Rectal smooth muscle tissue (tissue), 1 donor: Measurements from ENCODE around the gene CDKAL1.
"Not testable (repeated sequence)": the region's sequence is repeated elsewhere in the genome, so short reads cannot be mapped to it uniquely, and the experiment has no call there.

ENCODE experiments used
- H3K27ac ChIP-seq: one replicate; pipeline ENCODE4 v1.7.0; 2013; ENCODE audit warnings: low read depth, low read length, inconsistent platforms
- H3K27me3 ChIP-seq: one replicate; pipeline ENCODE4 v1.7.0; 2013; ENCODE audit warnings: low read length; ENCODE audit not compliant: control insufficient read depth, insufficient read depth
- H3K36me3 ChIP-seq: one replicate; pipeline ENCODE4 v1.7.0; 2013; ENCODE audit warnings: low read length; ENCODE audit not compliant: control insufficient read depth, insufficient read depth
- H3K4me1 ChIP-seq: one replicate; pipeline ENCODE4 v1.7.0; 2013; ENCODE audit warnings: low read length; ENCODE audit not compliant: control insufficient read depth, insufficient read depth
- H3K4me3 ChIP-seq: one replicate; pipeline ENCODE4 v1.7.0; 2013; ENCODE audit warnings: low read length
- H3K9ac ChIP-seq: one replicate; pipeline ENCODE4 v1.7.0; 2013; ENCODE audit warnings: low read length

CDKAL1 gene

DNA sequence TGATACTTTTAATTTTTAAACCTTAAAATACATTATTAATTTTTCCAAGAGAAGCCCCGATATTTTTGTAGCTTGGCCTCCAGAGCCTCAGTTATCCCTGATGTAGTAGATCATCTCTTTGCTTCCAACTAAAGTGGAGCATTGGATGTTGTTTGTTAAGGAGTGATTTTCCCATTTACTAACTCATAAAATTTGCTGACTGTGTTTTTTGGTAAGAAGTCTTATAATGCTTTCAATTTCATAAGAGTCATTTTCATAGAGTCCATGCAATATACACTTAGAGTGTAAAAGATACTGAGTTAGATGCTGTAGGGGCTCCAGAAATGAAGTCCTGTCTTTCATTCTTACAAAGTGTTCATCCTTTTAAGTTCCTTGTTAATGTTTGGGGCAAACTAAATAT, 46.8 kb downstream of the CDKAL1 start:
- no peak overlapping the region for H3K9ac ChIP-seq
- peaks cover 3% of the 10 kb centered on the region for H3K36me3 ChIP-seq
- no peak overlapping the region for H3K27ac ChIP-seq
- H3K4me1 ChIP-seq, result no peaks in the 10 kb centered on the region
- H3K4me3 ChIP-seq, result no peak overlapping the region
- no peaks in the 10 kb centered on the region for H3K27me3 ChIP-seq

DNA sequence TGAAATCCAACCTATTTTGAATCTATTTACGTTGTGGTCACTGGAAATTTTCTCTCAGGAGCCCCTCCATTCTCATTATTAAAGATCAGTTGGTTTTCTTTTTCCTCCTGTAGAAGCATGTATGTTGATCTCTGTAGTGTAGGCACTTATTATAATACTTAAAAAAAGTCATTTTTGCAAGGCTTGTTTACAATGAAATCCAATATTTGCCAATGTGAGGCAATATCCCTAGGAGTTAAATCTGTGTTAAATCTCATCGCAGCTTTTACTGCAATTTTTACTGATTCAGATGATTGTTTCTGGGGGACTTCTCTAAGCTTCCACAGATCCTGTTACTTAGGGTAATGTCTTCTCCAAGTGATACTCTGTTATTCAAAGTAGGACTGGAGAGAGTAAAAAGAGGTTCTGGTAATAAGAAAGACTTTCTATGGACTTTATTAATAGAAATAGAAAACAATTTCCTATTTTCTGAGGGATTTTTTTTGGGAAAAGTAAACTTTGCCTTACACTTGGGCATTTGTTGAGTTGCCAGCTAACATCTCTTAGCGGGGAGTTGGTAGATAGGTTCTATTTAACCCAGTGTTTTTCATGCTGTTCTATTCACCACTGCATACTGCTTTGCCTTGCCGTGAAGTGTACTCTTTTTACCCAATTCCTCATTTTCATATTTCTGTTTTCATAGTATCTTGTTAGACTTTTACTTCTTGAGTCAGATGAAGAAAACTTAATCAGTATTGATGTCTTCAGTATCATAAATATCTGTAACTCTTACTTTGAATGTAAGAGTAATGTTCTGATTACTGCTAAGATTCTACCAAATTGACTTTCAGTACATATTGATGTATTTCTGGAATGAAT, 48.6 kb downstream of the CDKAL1 start:
- H3K9ac ChIP-seq, result no peak overlapping the region
- H3K4me1 ChIP-seq, result no peaks in the 10 kb centered on the region
- peaks cover 3% of the 10 kb centered on the region for H3K36me3 ChIP-seq
- H3K27ac ChIP-seq, result no peak overlapping the region
- no peak overlapping the region for H3K4me3 ChIP-seq
- H3K27me3 ChIP-seq, result no peaks in the 10 kb centered on the region

DNA sequence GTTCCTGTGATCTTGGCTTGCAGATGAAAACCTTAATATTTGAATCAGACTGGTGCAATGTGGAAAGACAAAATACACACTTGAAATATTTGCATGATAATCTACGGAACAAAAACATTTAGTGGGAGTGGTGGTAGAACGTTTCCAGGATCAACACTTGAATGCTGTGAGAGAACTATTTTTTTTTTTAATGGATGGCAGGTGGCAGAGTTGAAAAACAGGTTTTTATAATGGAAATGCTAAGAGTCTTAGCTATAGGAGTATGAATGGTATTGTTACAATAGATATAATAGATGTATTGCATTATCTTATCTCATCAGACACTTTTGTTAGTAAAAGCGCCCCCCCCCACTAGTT, 49.2 kb downstream of the CDKAL1 start:
- H3K36me3 ChIP-seq, result peaks cover 3% of the 10 kb centered on the region
- H3K4me1 ChIP-seq, result no peaks in the 10 kb centered on the region
- H3K9ac ChIP-seq, result no peak overlapping the region

DNA sequence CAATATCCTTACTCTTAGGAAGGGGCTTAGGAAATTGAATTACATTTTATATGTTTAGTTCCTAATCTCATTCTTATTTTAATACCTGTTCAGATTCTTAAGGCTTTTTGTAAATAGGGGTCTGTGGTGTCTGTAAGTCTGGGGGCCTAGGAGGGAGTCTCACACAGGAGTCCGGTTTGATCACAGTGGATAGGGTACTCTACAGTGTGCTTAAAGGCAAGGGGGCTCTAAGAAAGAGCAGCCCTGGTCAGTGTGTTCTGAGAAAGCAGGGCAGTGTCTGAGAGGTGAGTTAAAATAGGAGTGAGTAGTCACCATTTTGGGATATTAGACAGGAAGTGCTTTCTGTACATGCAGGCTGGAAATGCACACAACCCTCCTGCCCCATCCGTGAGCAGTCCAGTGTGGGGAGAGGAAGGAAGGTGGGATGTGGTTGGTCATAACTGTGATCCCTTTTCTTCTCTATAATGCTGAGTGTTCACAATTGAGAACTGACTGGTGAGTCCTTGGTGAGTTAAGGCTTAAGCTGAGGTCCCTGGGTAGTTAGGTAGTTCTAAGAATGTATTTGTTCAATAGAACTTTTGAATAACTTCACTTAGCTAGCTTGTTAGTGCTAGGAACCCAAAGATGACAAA, 50.0 kb downstream of the CDKAL1 start:
- no peak overlapping the region for H3K27ac ChIP-seq
- peaks cover 3% of the 10 kb centered on the region for H3K36me3 ChIP-seq
- no peak overlapping the region for H3K4me3 ChIP-seq
- no peak overlapping the region for H3K9ac ChIP-seq
- H3K4me1 ChIP-seq, result no peaks in the 10 kb centered on the region
- H3K27me3 ChIP-seq, result no peaks in the 10 kb centered on the region

More for the DNA sequence above, 49.2 kb downstream of the CDKAL1 start:
- H3K27me3 ChIP-seq, result no peaks in the 10 kb centered on the region
- no peak overlapping the region for H3K27ac ChIP-seq
- H3K4me3 ChIP-seq, result no peak overlapping the region

DNA sequence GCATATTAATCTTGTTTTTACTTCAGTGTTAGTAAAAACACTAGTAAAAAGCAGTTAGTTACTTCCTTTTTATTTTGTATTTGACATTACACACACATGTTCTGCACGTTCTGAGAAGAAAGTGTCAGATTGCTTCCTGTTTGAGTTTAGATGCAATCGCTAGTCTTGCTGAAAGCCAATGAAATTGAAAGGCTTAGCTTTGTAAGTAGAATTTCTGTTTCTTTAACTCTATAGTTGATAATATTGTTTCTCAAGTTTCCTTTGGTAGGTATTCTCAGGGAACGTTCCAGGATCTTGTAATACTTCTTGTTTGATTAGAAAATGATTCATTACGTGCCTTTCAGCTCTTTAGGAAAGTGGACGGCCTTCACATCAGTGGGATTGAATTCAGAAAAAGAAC, 55.0 kb downstream of the CDKAL1 start:
- peaks cover 3% of the 10 kb centered on the region for H3K36me3 ChIP-seq
- H3K27ac ChIP-seq, result no peak overlapping the region
- H3K4me3 ChIP-seq, result no peak overlapping the region
- H3K4me1 ChIP-seq, result no peaks in the 10 kb centered on the region
- no peaks in the 10 kb centered on the region for H3K27me3 ChIP-seq
- no peak overlapping the region for H3K9ac ChIP-seq

GRCh38 chr6:20590476-20590875, 56.2 kb downstream of the CDKAL1 start:
- H3K27me3 ChIP-seq, H3K36me3 ChIP-seq, H3K27ac ChIP-seq, H3K9ac ChIP-seq, H3K4me1 ChIP-seq, H3K4me3 ChIP-seq: not testable (repeated sequence)

- not testable (repeated sequence) for H3K4me3 ChIP-seq, H3K36me3 ChIP-seq, H3K27ac ChIP-seq, H3K27me3 ChIP-seq, H3K9ac ChIP-seq, H3K4me1 ChIP-seq
Measured at GRCh38 chr6:20594299-20594853, 60.1 kb downstream of the CDKAL1 start.

DNA sequence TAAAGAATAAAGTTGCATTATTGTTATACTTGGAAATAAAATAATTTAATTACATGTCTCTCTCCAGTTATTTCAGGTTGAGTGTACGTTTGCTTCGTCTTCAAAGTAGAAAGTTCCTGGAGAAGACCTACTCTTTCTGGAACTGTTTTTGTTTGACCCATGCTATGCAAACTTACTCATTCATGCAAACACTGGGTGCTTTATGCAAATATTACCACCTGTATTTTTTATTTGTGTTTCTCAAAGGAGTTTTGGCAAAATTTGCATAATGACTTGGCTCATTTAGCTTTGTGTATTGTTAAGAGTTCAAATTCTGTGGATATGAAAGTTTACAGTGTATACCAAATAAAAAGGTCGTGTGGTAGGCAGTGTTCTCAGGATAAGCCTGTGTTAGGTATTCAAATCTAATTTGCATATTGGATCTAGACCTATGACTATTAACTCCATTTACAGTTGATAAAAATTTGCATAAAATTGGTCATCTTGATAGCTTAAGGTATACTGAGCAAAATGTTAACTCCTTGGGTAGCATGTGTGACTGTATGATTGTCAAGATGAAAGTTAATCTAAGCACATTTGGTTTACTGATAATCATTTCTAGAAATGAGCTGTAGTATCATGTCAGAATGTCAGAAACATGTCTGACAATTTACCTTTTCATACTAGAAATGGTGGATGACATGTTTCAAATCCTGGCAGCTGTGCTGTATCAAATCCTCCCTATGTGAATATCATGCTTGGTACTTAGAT, 65.2 kb downstream of the CDKAL1 start:
- H3K27ac ChIP-seq, result no peak overlapping the region
- no peaks in the 10 kb centered on the region for H3K27me3 ChIP-seq
- no peak overlapping the region for H3K4me3 ChIP-seq
- no peak overlapping the region for H3K9ac ChIP-seq
- H3K4me1 ChIP-seq, result no peaks in the 10 kb centered on the region
- H3K36me3 ChIP-seq, result no peaks in the 10 kb centered on the region

DNA sequence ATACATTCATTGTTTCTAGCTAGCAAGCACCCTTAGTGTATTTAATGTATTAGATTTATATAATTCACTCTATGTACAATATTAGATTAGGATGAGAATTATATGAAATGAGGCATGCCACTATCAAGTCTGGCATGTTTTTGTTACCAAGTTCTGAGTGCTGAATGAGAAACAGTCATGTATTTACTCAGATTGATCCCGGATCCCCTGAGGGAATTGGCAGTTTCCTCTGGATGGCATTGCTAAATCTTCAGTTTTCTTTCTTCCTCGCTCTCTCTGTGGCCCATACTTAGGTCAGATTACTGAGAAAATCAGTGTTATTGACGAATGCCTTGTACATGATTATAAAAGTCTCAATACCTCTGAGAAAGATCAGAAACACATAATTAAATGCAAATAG, 66.6 kb downstream of the CDKAL1 start:
- no peak overlapping the region for H3K4me3 ChIP-seq
- no peaks in the 10 kb centered on the region for H3K27me3 ChIP-seq
- H3K4me1 ChIP-seq, result no peaks in the 10 kb centered on the region
- H3K36me3 ChIP-seq, result no peaks in the 10 kb centered on the region
- H3K27ac ChIP-seq, result no peak overlapping the region
- H3K9ac ChIP-seq, result no peak overlapping the region

- Histone ChIP-seq H3K36me3 (no peaks in the 10 kb centered on the region), H3K27ac (no peak overlapping the region), H3K4me1 (no peaks in the 10 kb centered on the region), H3K4me3 (no peak overlapping the region), H3K9ac (no peak overlapping the region), H3K27me3 (no peaks in the 10 kb centered on the region)
Measured at GRCh38 chr6:20604159-20604558, 69.9 kb downstream of the CDKAL1 start.

DNA sequence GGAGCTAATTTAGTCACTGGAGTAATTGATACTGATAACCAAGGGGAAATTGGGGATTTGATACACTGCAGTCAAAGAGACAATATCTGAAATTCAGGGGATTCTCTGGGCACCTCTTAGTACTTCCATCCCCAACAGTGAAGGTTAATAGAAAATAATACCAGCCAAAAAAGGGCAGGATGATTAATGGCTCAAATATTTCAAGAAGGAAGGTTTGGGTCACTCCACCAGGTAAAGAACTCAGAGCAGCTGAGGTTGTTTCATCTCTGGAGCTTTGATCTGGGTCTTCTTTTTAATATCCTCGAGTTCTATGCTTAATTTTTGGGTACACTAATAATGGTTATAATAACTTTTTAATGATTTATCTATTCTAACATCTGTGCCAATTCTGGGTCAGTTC, 70.8 kb downstream of the CDKAL1 start:
- Histone ChIP-seq H3K36me3 (no peaks in the 10 kb centered on the region), H3K27me3 (no peaks in the 10 kb centered on the region), H3K9ac (no peak overlapping the region), H3K27ac (no peak overlapping the region), H3K4me1 (no peaks in the 10 kb centered on the region), H3K4me3 (no peak overlapping the region)

- Histone ChIP-seq H3K27me3 (no peaks in the 10 kb centered on the region), H3K36me3 (no peaks in the 10 kb centered on the region), H3K4me3 (no peak overlapping the region), H3K4me1 (no peaks in the 10 kb centered on the region), H3K9ac (no peak overlapping the region), H3K27ac (no peak overlapping the region)
Measured at GRCh38 chr6:20605581-20605980, 71.3 kb downstream of the CDKAL1 start.
